NCI-H2196 (cell line): Measurements from ENCODE around the gene RASAL1.
A peak's percentile ranks its signal among the peaks of the same experiment; 100 is the strongest.
"Not testable (repeated sequence)": the region's sequence is repeated elsewhere in the genome, so short reads cannot be mapped to it uniquely, and the experiment has no call there.

Experiments used
- DNase-seq: peaks from one replicate; lab custom pipeline; 2025; ENCODE audit not compliant: unreplicated experiment; lab: John Stamatoyannopoulos, UW

RASAL1 gene

DNA sequence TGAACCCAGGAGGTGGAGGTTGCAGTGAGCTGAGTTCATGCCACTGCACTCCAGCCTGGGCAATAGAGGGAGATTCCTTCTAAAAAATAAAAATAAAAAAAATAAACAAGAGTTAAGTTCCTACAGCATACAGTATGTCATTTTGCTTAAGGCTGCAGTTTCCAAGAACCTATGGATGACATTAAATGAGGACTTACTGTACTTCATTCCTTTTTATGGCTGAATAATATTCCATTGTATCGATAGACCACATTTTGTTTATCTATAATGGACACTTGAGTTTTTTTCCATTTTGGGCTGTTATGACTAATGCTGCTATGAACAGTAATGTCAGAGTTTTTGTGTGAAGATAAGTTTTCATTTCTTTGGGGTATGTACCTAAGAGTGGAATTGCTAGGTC is 17.4 kb downstream of the RASAL1 start:
- DNase-seq, result no peak

DNA sequence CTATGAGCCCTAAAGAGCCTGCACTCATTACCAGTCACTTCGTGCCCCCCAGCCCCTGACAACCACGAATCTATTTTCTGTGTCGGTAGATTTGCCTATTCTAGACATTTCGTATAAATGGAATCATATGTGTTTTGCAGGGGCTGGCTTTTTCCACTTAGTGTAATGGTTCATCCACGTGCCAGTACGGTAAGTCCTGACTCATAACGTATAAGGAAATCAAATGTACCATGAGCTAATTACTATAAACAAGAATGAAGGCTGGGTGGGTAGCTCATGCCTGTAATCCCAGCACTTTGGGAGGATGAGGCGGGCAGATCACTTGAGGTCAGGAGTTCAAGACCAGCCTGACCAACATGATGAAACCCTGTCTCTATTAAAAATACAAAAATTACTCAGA is 17.9 kb downstream of the RASAL1 start:
- not testable (repeated sequence) for DNase-seq

DNA sequence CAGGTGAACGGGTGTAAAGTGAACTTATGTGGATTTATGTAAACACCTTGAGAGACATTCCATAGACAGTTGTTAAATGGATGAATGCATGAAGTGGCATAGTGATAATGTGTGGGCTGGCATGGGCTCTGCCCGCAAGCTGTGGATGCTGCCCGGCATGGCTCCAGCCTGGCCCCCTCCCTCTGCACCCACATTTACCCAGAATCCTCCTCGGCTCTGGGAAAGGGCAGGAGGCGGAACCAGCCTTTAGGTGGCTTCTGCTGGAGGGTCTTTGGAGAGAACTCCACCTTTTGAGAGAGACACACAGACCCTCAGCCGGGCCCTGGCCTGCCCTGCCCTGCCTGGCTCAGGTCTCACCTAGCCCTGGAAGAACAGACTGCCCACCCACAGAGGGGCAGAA is 18.7 kb downstream of the RASAL1 start:
- DNase-seq, result peak; percentile 39

DNA sequence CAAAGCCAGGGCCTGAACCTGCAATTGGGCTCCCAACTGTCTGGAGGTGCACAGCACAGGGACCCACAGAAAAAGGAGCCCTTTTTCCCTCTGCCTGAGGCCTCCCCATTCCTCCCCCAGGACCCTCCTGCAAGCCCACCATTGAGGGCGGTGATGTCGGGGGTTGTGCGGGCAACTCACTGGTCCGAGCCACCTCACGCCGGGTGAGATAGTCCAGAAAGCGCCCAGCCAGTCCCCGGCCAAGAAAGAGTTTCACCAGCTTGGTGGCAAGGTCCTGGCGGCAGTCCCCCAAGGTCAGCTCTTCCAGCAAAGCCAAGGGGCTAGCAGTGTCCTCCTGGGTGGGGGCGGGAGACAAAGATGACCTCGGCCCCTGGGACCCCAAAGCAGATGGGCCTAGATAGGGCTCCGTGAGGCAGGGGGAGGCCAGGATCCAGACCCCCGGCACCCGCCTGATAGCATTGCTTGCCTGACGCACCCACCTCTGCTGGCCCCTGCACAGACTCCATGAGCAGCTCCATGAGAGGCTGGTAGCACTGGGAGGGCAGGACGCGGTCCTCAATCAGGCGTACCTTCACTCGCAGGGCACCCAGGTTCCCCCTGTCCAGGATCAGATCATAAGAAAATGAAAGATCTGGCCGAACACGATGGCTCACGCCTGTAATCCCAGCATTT is 20.0 kb downstream of the RASAL1 start:
- no peak for DNase-seq

- DNase-seq, result no peak
Measured at GRCh38 chr12:113114447-113115178, 20.9 kb downstream of the RASAL1 start.

DNA sequence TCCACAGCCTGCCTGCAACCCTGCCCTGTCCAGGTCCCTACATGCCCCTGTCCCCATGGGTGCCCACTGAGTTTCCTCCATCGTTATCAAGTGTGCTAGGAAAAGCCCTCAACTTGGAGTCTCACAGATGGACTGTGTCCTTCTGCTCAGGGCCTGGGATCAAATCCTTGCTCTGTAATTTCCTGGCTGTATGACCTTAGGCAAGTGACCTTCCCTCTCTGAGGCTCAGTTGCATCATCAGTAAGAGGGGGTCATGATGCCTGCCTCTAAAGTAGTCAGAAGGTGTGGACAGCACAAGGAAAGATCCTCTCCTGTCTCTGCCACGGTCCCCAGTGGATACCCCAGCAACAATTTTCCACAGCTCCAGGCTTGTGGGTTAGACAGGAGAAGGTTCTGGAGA is 22.2 kb downstream of the RASAL1 start:
- no peak for DNase-seq

GRCh38 chr12:113112043-113112899 is 23.3 kb downstream of the RASAL1 start:
- DNase-seq, result no peak

- DNase-seq, result no peak
Measured at GRCh38 chr12:113111247-113111646, 24.3 kb downstream of the RASAL1 start.

DNA sequence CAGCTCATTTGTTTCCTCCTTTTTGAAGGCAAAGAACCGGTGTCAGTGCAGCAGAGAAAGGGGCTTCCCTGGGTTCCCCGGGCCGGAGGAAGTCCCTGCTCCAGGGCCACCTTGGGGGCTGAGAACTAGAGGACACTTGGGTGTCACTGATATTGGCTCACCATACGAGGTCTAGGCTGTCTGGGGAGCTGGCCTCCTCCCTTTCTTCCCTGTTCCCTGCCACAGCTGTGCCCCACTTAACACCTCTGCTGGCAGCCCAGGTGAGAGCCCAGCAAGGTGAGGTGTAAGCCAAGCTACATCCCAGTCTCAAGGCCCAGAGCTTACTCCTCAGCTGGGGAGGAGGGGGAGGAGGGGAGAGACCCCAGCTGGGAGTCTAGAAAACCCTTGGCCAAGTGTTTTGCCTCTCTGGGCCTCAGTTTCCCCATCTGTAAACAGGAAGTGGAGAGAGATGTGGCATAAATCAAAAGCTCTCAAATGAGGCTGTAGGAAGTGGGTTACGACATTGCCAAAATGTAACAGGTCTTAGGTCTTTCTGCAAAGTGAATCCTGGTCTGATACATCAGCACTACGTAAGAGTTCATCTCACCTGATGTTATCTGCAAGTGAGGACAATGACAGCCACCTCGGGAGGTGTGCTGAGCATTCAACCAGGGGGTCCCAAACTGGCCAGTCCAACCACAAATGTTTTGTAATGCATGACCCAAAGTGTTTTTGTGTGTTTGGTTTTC is 25.5 kb downstream of the RASAL1 start:
- no peak for DNase-seq

DNA sequence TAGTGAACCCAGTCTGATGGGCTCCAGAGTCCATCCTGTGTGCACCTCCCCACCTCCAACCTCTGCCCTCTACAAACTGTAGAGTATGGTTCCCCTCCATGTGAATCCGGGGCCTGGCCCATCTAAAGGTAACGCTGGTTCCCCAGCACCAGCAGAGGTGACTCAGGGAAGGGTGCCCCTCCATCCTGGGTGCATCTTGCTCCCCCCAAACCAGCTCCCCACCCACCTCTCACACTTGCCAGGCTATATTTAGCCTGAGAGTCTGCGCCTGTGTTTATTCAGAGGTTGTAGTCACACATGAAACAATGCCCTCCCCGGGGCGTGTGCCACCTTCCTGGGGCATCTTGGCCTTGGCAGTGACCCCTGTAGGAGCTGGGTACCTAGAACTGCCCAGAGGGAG is 26.2 kb downstream of the RASAL1 start:
- DNase-seq, result no peak

DNA sequence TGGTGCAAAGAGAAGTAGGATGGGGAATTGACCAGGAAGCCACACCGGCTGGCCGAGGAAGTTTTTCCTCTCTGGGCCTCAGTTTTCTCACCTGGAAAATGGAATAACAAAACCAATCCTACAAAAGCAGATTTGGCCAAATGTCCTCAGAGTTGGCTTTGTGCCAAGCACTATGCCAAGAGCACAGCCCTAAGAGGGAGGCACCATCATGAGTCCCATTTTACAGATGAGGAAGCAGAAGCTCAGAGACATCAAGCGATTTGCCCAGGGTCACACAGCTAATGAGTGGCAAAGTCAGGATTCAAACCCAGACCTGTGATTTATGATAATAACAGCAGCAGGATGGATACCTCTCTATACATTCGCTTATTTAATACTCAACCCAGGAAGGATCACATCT is 27.3 kb downstream of the RASAL1 start:
- no peak for DNase-seq

DNA sequence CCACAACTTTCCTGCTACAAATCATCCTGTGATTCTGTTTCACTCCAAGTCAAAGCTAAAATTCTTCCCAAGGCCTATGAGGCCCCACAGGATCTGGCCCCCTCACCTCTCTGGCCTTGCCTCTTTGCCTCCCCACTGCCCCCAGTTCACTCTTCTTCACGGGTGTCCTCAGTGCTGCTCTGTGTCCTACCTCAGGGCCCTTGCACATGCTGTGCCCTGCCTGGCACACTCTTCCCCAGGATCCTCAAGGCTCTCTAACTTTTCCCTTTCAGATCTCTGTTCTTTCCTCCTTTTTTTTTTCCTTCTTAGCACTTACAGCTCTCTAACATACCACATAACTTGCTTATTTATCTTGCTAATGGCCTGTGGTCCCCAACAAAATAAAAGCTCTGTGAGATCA is 29.2 kb downstream of the RASAL1 start:
- DNase-seq, result no peak

DNA sequence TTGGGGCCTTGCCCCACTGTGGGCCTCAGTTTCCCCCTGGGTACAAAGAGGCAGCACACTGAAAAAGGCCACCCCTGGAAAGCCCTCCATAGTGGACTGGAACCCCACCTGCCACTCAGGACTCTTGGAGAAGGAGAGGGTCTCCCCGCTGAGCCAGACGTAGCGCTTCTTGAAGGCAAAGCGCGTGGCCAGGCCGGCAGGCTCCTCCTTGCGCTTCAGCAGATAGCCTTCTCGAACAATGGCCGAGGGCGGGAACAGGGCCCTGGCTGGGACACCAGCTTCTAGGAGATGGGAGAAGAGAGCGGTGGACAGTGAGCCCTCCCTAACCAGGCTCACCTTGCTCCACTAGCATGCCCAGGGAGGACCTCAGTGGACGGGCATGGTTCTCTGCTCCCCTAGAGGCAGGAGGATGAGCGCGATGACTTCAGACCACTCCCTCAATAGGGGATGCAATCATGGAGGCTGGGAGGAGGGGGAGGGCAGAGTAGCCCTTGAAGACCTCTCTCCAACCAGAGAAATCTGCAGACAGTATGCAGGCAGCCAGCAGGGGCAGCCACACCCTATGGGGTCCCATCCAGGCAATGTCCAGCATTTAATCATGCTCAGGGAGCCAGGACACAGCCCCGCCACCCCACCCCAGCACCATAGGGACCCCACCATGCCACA is 29.8 kb downstream of the RASAL1 start:
- DNase-seq, result no peak

GRCh38 chr12:113104953-113105510 is 30.5 kb downstream of the RASAL1 start:
- DNase-seq, result no peak

GRCh38 chr12:113103756-113104450 is 31.7 kb downstream of the RASAL1 start:
- peak; percentile 65 for DNase-seq

DNA sequence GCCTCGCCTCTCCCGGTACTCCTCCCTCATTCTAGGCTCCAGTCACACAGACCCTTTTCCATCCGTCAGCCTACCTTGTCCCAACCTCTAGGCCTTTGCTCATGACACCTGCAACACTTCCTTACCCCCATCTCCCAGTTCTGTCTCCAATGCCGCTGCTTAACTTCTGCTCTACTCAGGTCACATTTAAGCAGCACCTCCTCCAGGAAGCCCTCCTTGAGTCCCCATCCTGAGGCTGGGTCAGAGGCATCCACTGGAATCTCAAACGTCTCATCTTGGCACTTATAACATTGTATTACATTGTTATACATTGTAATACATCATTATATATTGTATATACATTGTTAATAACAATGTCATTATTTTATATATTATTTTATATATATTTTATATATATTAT is 32.8 kb downstream of the RASAL1 start:
- no peak for DNase-seq

DNA sequence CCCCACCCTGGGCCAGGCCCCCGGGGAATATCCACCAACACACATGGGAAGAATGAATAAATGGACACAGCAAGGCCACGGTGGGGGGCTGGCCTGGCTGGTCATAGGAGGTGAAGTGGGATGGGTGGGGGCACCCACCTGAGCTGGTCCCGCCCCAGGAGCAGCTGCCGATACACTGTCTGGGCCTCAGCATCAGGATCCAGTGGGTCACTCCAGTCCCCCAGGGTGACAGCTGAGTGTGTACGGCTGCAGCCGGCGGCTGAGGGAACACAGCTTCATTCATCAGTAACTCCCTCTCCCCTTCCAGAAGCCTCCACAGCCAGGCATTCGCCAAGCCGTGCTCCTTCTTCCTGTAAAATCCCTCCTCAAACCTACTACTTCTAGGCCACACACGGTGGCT is 33.8 kb downstream of the RASAL1 start:
- no peak for DNase-seq

DNA sequence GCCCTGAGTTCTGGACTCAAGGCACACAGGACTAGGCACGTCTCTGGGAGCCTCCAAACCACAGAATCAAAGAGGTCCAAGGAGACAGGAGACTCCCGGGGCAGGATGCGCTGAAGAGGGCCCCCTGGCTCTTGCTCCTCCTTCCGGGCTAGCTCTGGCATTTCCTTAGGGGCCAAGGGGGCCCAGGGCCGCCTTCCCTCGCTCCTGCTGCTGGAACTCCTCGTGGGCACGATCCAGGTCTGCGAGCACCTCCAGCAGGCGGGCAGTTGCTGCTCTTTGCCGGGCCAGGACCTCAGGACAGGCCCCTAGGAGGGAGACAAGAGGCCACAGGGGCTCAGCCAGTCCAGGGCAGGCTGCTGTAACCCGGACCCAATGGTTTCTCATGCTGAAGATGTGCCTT is 35.8 kb downstream of the RASAL1 start:
- DNase-seq, result no peak

GRCh38 chr12:113099364-113099763 is 36.2 kb downstream of the RASAL1 start:
- no peak for DNase-seq
